NCI-H2171 (cell line): ENCODE measurements around the gene SNPH.
"Not testable (repeated sequence)": the region's sequence is repeated elsewhere in the genome, so short reads cannot be mapped to it uniquely, and the experiment has no call there.

Experiments
- DNase-seq: peaks from one replicate; lab custom pipeline; 2025; lab: John Stamatoyannopoulos, UW

Gene SNPH

GRCh38 chr20:1266167-1266973 is at the start of gene SNPH:
Gene SNPH (plus strand): TSS chr20:1266294. CDS start chr20:1296240, 29,946 bp downstream.
- peak; percentile 60 for DNase-seq

- not testable (repeated sequence) for DNase-seq
Observed at GRCh38 chr20:1216527-1217427, 49.3 kb upstream of the SNPH start.

GRCh38 chr20:1222750-1223149 is 43.3 kb upstream of the SNPH start:
- DNase-seq: not testable (repeated sequence)

GRCh38 chr20:1224205-1224890 is 41.7 kb upstream of the SNPH start:
- no peak for DNase-seq

GRCh38 chr20:1225263-1225782 is 40.8 kb upstream of the SNPH start:
- DNase-seq: no peak

GRCh38 chr20:1225783-1226654 is 40.1 kb upstream of the SNPH start, which contains the start of gene RAD21L1:
Gene RAD21L1 (plus strand): TSS chr20:1226044. CDS start chr20:1228454, 2,410 bp downstream.
- peak; percentile 84 for DNase-seq

GRCh38 chr20:1229541-1229940 is 36.6 kb upstream of the SNPH start:
- no peak for DNase-seq

GRCh38 chr20:1232286-1233111 is 33.6 kb upstream of the SNPH start:
- no peak for DNase-seq

GRCh38 chr20:1240549-1240948 is 25.5 kb upstream of the SNPH start:
- DNase-seq: no peak

- no peak for DNase-seq
Observed at GRCh38 chr20:1241456-1241855, 24.6 kb upstream of the SNPH start.

- DNase-seq: no peak
Observed at GRCh38 chr20:1242099-1242498, 24.0 kb upstream of the SNPH start.

GRCh38 chr20:1242530-1242929 is 23.6 kb upstream of the SNPH start:
- no peak for DNase-seq

- no peak for DNase-seq
Observed at GRCh38 chr20:1245578-1245977, 20.5 kb upstream of the SNPH start.

GRCh38 chr20:1247689-1248088 is 18.4 kb upstream of the SNPH start:
- DNase-seq: no peak

- not testable (repeated sequence) for DNase-seq
Observed at GRCh38 chr20:1250282-1250681, 15.8 kb upstream of the SNPH start.

GRCh38 chr20:1252416-1252815 is 13.7 kb upstream of the SNPH start:
- no peak for DNase-seq

GRCh38 chr20:1254254-1254653 is 11.8 kb upstream of the SNPH start:
- DNase-seq: no peak

- no peak for DNase-seq
Observed at GRCh38 chr20:1255675-1256074, 10.4 kb upstream of the SNPH start.

- DNase-seq: no peak
Observed at GRCh38 chr20:1263853-1264252, 2.2 kb upstream of the SNPH start.

- DNase-seq: no peak
Observed at GRCh38 chr20:1264727-1265126, 1.4 kb upstream of the SNPH start.
